Activated naive CD4-positive, alpha-beta T cell treated with anti-CD3 and anti-CD28 coated beads, Interleukin-2, amount 50 U/mL, for 72 hours (primary cell): ENCODE data around the gene MX2. TPM values are rescaled to one million over a fixed set of nuclear protein-coding genes. Genes with fewer than 3 reads are reported as not detected.
A peak's percentile ranks its signal among the peaks of the same experiment; 100 is the strongest.

ENCODE experiments used
- ATAC-seq, 2 donors: fragments of 150-1000 bp; cut with Tn5 transposase; 2 replicates each; pipeline ENCODE4 v1.10.0; 2021; ENCODE audit warnings: mild to moderate bottlenecking in 2 of 2, moderate library complexity in 2 of 2
- DNase-seq, 2 donors: peaks; one replicate each; pipeline ENCODE4 v3.0.0; 2021 to 2022; ENCODE audit warnings: low spot score in 2 of 2
- H3K27ac Mint-ChIP-seq, 2 donors: one replicate each; pipeline ENCODE4 v1.8.0; 2022; ENCODE audit warnings: mild to moderate bottlenecking in 2 of 2, mixed read lengths in 2 of 2
- H3K36me3 Mint-ChIP-seq, 2 donors: one replicate each; pipeline ENCODE4 v1.8.0; 2022; ENCODE audit warnings: mixed read lengths in 2 of 2
- H3K9me3 Mint-ChIP-seq, 2 donors: one replicate each; pipeline ENCODE4 v1.8.0; 2022; ENCODE audit warnings: mixed read lengths in 2 of 2
- total RNA-seq, 2 donors: library from RNA; stranded (reverse); gene quantifications; one replicate each; pipeline ENCODE4 v1.2.3, GENCODE V29; 2022

Gene MX2
- total RNA-seq, 2 donors from 2014 or later: 3.6 to 79.4 TPM

GRCh38 chr21:41369105-41369919 is 7.5 kb downstream of the MX2 start:
- ATAC-seq: peak; percentile 66 to 89
- Mint-ChIP-seq H3K27ac (peak overlapping the region; percentile 88 to 92), H3K9me3 (no peaks in the 10 kb centered on the region), H3K36me3 (peaks cover 9 to 19% of the 10 kb centered on the region in 2 donors)
- peak; percentile 31 to 69 for DNase-seq

- ATAC-seq (peak in 1 of 2 donors; percentile 62), DNase-seq (peak in 1 of 2 donors; percentile 49)
- Mint-ChIP-seq H3K36me3 (peaks cover 9 to 25% of the 10 kb centered on the region in 2 donors), H3K27ac (peak overlapping the region; percentile 88 to 92), H3K9me3 (no peaks in the 10 kb centered on the region)
These were observed 8.4 kb downstream of the MX2 start for GRCh38 chr21:41369920-41370839.

GRCh38 chr21:41370840-41371684 is 9.2 kb downstream of the MX2 start:
- H3K36me3 Mint-ChIP-seq: peaks cover 9 to 25% of the 10 kb centered on the region in 2 donors
- ATAC-seq: no peak
- DNase-seq: no peak
- peak overlapping the region in 1 of 2 donors; percentile 92 for H3K27ac Mint-ChIP-seq
- no peaks in the 10 kb centered on the region for H3K9me3 Mint-ChIP-seq

GRCh38 chr21:41371685-41372030 is 9.8 kb downstream of the MX2 start:
- no peak overlapping the region for H3K27ac Mint-ChIP-seq

GRCh38 chr21:41373253-41373652 is 11.4 kb downstream of the MX2 start:
- Mint-ChIP-seq H3K27ac (no peak overlapping the region), H3K9me3 (no peaks in the 10 kb centered on the region), H3K36me3 (peaks cover 9 to 25% of the 10 kb centered on the region in 2 donors)
- no peak for ATAC-seq
- DNase-seq: no peak

More at GRCh38 chr21:41371685-41372030, 9.8 kb downstream of the MX2 start:
- Mint-ChIP-seq H3K36me3 (peaks cover 9 to 25% of the 10 kb centered on the region in 2 donors), H3K9me3 (no peaks in the 10 kb centered on the region)
- ATAC-seq (no peak), DNase-seq (no peak)

GRCh38 chr21:41373763-41374162 is 11.9 kb downstream of the MX2 start:
- Mint-ChIP-seq H3K36me3 (peaks cover 9 to 25% of the 10 kb centered on the region in 2 donors), H3K9me3 (no peaks in the 10 kb centered on the region), H3K27ac (no peak overlapping the region)
- no peak for DNase-seq
- no peak for ATAC-seq

GRCh38 chr21:41374177-41374712 is 12.4 kb downstream of the MX2 start:
- DNase-seq (no peak), ATAC-seq (no peak)
- H3K36me3 Mint-ChIP-seq: peaks cover 9 to 25% of the 10 kb centered on the region in 2 donors

GRCh38 chr21:41374867-41375533 is 13.2 kb downstream of the MX2 start:
- Mint-ChIP-seq H3K27ac (peak overlapping the region; percentile 83 to 91), H3K9me3 (no peaks in the 10 kb centered on the region), H3K36me3 (peaks cover 7 to 24% of the 10 kb centered on the region in 2 donors)
- peak; percentile 23 to 57 for DNase-seq
- ATAC-seq: peak; percentile 86 to 93

More at GRCh38 chr21:41374177-41374712, 12.4 kb downstream of the MX2 start:
- H3K9me3 Mint-ChIP-seq: no peaks in the 10 kb centered on the region
- peak overlapping the region in 1 of 2 donors; percentile 83 for H3K27ac Mint-ChIP-seq

- no peak for DNase-seq
- H3K9me3 Mint-ChIP-seq: no peaks in the 10 kb centered on the region
- peaks cover 0 to 24% of the 10 kb centered on the region in 2 donors for H3K36me3 Mint-ChIP-seq
- ATAC-seq: no peak
- H3K27ac Mint-ChIP-seq: peak overlapping the region in 1 of 2 donors; percentile 86
These were observed 14.0 kb downstream of the MX2 start for GRCh38 chr21:41375875-41376274.

- Mint-ChIP-seq H3K27ac (peak overlapping the region; percentile 2 to 43), H3K9me3 (no peaks in the 10 kb centered on the region), H3K36me3 (peaks cover 0 to 15% of the 10 kb centered on the region in 2 donors)
- DNase-seq (no peak), ATAC-seq (no peak)
These were observed 15.9 kb downstream of the MX2 start for GRCh38 chr21:41377715-41378114.

GRCh38 chr21:41378849-41379248 is 17.0 kb downstream of the MX2 start:
- Mint-ChIP-seq H3K36me3 (peaks cover 0 to 15% of the 10 kb centered on the region in 2 donors), H3K9me3 (no peaks in the 10 kb centered on the region), H3K27ac (no peak overlapping the region)
- ATAC-seq (no peak), DNase-seq (no peak)

GRCh38 chr21:41379901-41380300 is 18.1 kb downstream of the MX2 start:
- no peak for DNase-seq
- no peaks in the 10 kb centered on the region for H3K9me3 Mint-ChIP-seq
- peak overlapping the region in 1 of 2 donors; percentile 74 for H3K27ac Mint-ChIP-seq
- H3K36me3 Mint-ChIP-seq: peaks cover 0 to 12% of the 10 kb centered on the region in 2 donors
- ATAC-seq: no peak

GRCh38 chr21:41381731-41382130 is 19.9 kb downstream of the MX2 start:
- Mint-ChIP-seq H3K36me3 (peaks cover 0 to 9% of the 10 kb centered on the region in 2 donors), H3K9me3 (no peaks in the 10 kb centered on the region), H3K27ac (no peak overlapping the region)
- DNase-seq: no peak
- ATAC-seq: no peak

GRCh38 chr21:41387042-41387819 is 25.4 kb downstream of the MX2 start:
- DNase-seq (no peak), ATAC-seq (no peak)
- Mint-ChIP-seq H3K9me3 (no peaks in the 10 kb centered on the region), H3K27ac (peak overlapping the region; percentile 12 to 32), H3K36me3 (peaks cover 0 to 6% of the 10 kb centered on the region in 2 donors)

GRCh38 chr21:41387824-41388223 is 26.0 kb downstream of the MX2 start:
- Mint-ChIP-seq H3K36me3 (peaks cover 0 to 6% of the 10 kb centered on the region in 2 donors), H3K27ac (peak overlapping the region; percentile 12 to 63), H3K9me3 (no peaks in the 10 kb centered on the region)
- DNase-seq (no peak), ATAC-seq (no peak)
